Natural killer cell (primary cell): Measurements from ENCODE around the gene TMEM236. TPM values are rescaled to one million over a fixed set of nuclear protein-coding genes. Genes with fewer than 3 reads are reported as not detected.

ENCODE experiments used
- ATAC-seq, 3 donors: fragments of 150-1000 bp in 2 of 3; fragments of 200-7000 bp in 1 of 3; cut with Tn5 transposase; 1 replicate in 1 of 3; 2 replicates in 2 of 3; pipeline ENCODE4 v1.10.0; 2021; ENCODE audit warnings: mild to moderate bottlenecking in 2 of 3, moderate library complexity in 2 of 3
- DNase-seq, 2 donors: peaks; one replicate each; pipeline versions ENCODE4 v3.0.0 to v3.0.0-alpha.2; 2013 to 2021; ENCODE audit warnings: mixed read lengths in 1 of 2
- H3K27ac ChIP-seq: one replicate; pipeline ENCODE4 v1.5.1; 2013; ENCODE audit warnings: mild to moderate bottlenecking, low read length
- H3K27me3 ChIP-seq: one replicate; pipeline ENCODE4 v1.6.1; 2013; ENCODE audit warnings: low read length; ENCODE audit not compliant: control insufficient read depth, insufficient read depth
- H3K36me3 ChIP-seq: one replicate; pipeline ENCODE4 v1.6.1; 2013; ENCODE audit warnings: low read length; ENCODE audit not compliant: control insufficient read depth, insufficient read depth
- H3K4me1 ChIP-seq: one replicate; pipeline ENCODE4 v1.6.1; 2013; ENCODE audit warnings: low read length; ENCODE audit not compliant: control insufficient read depth, insufficient read depth
- H3K4me3 ChIP-seq: one replicate; pipeline ENCODE4 v1.5.1; 2013; ENCODE audit warnings: low read length
- H3K9me3 ChIP-seq: one replicate; pipeline ENCODE4 v1.6.1; 2013; ENCODE audit warnings: low read length; ENCODE audit not compliant: control insufficient read depth, insufficient read depth
- H3K27ac Mint-ChIP-seq, 2 donors: one replicate each; pipeline ENCODE4 v1.8.0; 2022; ENCODE audit warnings: mild to moderate bottlenecking in 2 of 2, mixed read lengths in 2 of 2, moderate library complexity in 1 of 2
- H3K27me3 Mint-ChIP-seq, 2 donors: one replicate each; pipeline ENCODE4 v1.8.0; 2022; ENCODE audit warnings: low read depth in 2 of 2, mixed read lengths in 2 of 2
- H3K36me3 Mint-ChIP-seq: one replicate; pipeline ENCODE4 v1.8.0; 2022; ENCODE audit warnings: mixed read lengths
- H3K4me1 Mint-ChIP-seq, 2 donors: one replicate each; pipeline ENCODE4 v1.8.0; 2022; ENCODE audit warnings: mixed read lengths in 2 of 2
- H3K4me3 Mint-ChIP-seq: one replicate; pipeline ENCODE4 v1.8.0; 2022; ENCODE audit warnings: mild to moderate bottlenecking, moderate library complexity, mixed read lengths
- H3K9me3 Mint-ChIP-seq, 2 donors: one replicate each; pipeline ENCODE4 v1.8.0; 2022; ENCODE audit warnings: mixed read lengths in 2 of 2
- WGBS: methylation state at CpG from one replicate; pipeline ENCODE4 v1.1.7; 2013; ENCODE audit warnings: missing lambda C conversion rate; ENCODE audit not compliant: insufficient coverage; 5-methylcytosine and 5-hydroxymethylcytosine counted together
- intact Hi-C: fragments of 100-400 bp; cut with micrococcal nuclease; formaldehyde crosslinking; loops from one replicate; pipeline ENCODE4 v1.14.2; 2022
- total RNA-seq, 4 donors: library from RNA; stranded (reverse); fragments of 120-200 nt in 1 of 4; gene quantifications; one replicate each; pipeline versions ENCODE4 v1.2.3 to v1.2.4, GENCODE V29; 2013 to 2022
- TF ChIP-seq, protein P1 (sequence below): fragments of 200-600 bp; IDR thresholded peaks from one replicate; pipeline ENCODE4 v1.8.0; 2022; ENCODE audit warnings: antibody characterized with exemption

Gene TMEM236
- total RNA-seq, 3 donors from 2014 or later (not counting 1 experiment from before 2014, with no cell fraction given), result 0.16 to 0.20 (median 0.16) TPM

DNA sequence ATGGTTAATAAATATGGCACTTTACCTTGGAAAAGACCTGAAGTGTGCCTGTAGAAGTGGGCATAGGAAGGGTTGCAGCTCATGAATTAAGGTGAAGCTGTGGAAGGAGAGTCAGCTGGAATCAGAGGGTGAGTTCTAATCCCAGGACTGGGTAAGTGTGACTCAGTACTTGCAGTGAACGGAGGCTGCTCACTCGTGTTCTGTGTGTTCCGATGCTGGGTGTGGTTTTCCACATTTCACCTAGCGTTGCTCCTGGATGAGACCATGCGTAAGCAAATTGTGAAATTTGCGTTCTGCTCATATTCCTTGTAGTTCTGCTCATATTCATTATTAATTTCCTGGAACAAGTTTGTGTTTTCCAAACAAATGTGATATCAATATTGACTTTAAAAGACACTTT is 22.4 kb upstream of the TMEM236 start:
- H3K27ac ChIP-seq, result no peak overlapping the region
- H3K4me3 ChIP-seq, result no peak overlapping the region
- intact Hi-C loops, result no loop called here
- no peaks in the 10 kb centered on the region for H3K36me3 Mint-ChIP-seq
- TF ChIP-seq, protein P1, sequence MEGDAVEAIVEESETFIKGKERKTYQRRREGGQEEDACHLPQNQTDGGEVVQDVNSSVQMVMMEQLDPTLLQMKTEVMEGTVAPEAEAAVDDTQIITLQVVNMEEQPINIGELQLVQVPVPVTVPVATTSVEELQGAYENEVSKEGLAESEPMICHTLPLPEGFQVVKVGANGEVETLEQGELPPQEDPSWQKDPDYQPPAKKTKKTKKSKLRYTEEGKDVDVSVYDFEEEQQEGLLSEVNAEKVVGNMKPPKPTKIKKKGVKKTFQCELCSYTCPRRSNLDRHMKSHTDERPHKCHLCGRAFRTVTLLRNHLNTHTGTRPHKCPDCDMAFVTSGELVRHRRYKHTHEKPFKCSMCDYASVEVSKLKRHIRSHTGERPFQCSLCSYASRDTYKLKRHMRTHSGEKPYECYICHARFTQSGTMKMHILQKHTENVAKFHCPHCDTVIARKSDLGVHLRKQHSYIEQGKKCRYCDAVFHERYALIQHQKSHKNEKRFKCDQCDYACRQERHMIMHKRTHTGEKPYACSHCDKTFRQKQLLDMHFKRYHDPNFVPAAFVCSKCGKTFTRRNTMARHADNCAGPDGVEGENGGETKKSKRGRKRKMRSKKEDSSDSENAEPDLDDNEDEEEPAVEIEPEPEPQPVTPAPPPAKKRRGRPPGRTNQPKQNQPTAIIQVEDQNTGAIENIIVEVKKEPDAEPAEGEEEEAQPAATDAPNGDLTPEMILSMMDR, result no peak
- H3K9me3 ChIP-seq, result no peaks in the 10 kb centered on the region
- no peaks in the 10 kb centered on the region for H3K27me3 Mint-ChIP-seq
- 95% methylated on average over 6 of the region's 6 CpGs for WGBS
- no peaks in the 10 kb centered on the region for H3K4me1 ChIP-seq
- H3K27me3 ChIP-seq, result no peaks in the 10 kb centered on the region
- no peaks in the 10 kb centered on the region for H3K9me3 Mint-ChIP-seq
- no peaks in the 10 kb centered on the region for H3K4me1 Mint-ChIP-seq
- no peak overlapping the region for H3K4me3 Mint-ChIP-seq
- H3K27ac Mint-ChIP-seq, result no peak overlapping the region
- DNase-seq, result no peak
- H3K36me3 ChIP-seq, result no peaks in the 10 kb centered on the region
- no peak for ATAC-seq

DNA sequence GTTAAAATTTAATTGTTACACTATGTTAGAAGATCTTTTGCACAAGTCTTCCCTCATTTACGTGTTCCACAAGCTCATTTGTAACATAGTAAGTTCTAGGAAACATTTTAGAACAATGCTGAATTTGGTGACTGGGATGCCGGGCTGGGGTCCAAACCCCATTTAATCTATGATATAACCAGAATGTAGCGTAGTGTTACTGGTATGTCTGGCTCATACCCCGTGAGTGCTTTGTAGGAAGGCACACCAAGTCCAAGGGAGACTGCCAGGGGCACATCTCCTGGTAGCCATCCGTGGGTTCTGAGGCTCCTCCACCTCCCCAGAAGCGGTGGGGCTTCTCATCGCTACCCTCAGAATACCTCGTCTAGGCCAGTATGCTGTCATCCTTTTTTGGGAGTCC is 21.3 kb upstream of the TMEM236 start:
- no peak overlapping the region for H3K4me3 Mint-ChIP-seq
- no peak overlapping the region for H3K27ac ChIP-seq
- TF ChIP-seq, protein P1, result no peak
- no peaks in the 10 kb centered on the region for H3K36me3 ChIP-seq
- H3K27ac Mint-ChIP-seq, result no peak overlapping the region
- WGBS, result 94% methylated on average over 8 of the region's 8 CpGs
- no peaks in the 10 kb centered on the region for H3K27me3 ChIP-seq
- no peaks in the 10 kb centered on the region for H3K9me3 ChIP-seq
- H3K4me1 Mint-ChIP-seq, result no peaks in the 10 kb centered on the region
- H3K36me3 Mint-ChIP-seq, result no peaks in the 10 kb centered on the region
- H3K4me3 ChIP-seq, result no peak overlapping the region
- H3K4me1 ChIP-seq, result no peaks in the 10 kb centered on the region
- H3K9me3 Mint-ChIP-seq, result no peaks in the 10 kb centered on the region
- DNase-seq (no peak), ATAC-seq (no peak)
- intact Hi-C loops, result no loop called here
- H3K27me3 Mint-ChIP-seq, result no peaks in the 10 kb centered on the region

DNA sequence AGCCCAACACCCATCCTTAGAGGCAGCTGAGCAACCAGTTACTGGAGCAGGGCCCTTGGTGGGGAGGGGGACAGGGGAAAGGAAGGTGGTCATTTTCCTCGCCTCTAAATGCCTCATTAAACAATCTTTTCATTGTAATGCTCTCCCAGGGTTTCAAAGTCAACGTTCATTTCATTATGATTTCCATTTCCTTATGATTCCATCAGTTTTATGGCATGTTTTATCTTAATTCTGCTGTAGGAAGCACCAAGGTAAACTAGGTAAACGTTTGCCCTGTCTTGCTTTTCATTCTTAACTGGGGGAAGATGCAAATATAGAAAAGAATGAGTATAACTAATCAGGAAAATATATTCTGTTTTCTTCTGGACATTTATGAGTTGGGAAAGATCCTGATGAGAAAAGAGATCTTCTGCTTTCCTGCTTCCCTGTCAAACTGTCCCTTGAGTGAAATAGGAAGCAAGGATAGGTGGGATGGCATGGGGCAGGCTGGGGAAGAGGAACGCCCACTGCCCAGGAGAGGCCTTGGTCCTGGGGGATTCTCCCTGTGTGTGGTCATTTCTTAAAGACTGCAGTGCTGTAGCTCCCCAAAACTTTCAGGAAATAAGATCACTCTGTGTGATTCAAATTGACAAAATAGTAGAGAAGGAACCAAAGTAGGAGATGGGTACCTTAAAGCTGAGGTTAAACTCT is 20.5 kb upstream of the TMEM236 start:
- H3K27me3 ChIP-seq, result no peaks in the 10 kb centered on the region
- H3K36me3 Mint-ChIP-seq, result no peaks in the 10 kb centered on the region
- no peaks in the 10 kb centered on the region for H3K9me3 ChIP-seq
- 67% methylated on average over 3 of the region's 4 CpGs for WGBS
- H3K4me3 Mint-ChIP-seq, result no peak overlapping the region
- no peaks in the 10 kb centered on the region for H3K36me3 ChIP-seq
- TF ChIP-seq, protein P1, result no peak
- H3K4me3 ChIP-seq, result no peak overlapping the region
- H3K9me3 Mint-ChIP-seq, result no peaks in the 10 kb centered on the region
- no peak overlapping the region for H3K27ac Mint-ChIP-seq
- H3K27me3 Mint-ChIP-seq, result no peaks in the 10 kb centered on the region
- H3K4me1 Mint-ChIP-seq, result no peaks in the 10 kb centered on the region
- ATAC-seq (no peak), DNase-seq (no peak)
- H3K27ac ChIP-seq, result no peak overlapping the region
- intact Hi-C loops, result no loop called here
- H3K4me1 ChIP-seq, result no peaks in the 10 kb centered on the region

DNA sequence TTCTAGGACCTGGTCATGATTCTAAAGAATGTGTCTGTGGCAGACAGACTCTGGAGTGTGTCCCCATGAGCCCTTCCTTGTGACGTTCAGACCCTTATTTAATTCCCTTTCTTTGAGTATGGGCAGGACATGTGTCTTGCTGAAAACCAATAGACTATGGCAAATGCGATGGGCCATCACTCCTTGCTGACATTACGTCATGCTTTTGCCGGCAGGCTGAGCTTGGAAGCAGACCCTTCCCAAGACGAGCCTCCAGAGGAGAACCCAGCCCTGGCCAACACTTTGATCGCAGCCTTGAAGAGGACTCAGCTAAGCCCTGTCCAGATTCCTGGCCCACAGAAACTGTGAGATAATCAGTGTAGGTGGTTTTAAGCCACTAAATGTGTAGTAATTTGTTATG is 18.4 kb upstream of the TMEM236 start:
- intact Hi-C loops, result no loop called here
- no peak for ATAC-seq
- TF ChIP-seq, protein P1, result no peak

More for the DNA sequence above, 18.4 kb upstream of the TMEM236 start:
- Mint-ChIP-seq H3K4me3 (no peak overlapping the region), H3K27me3 (no peaks in the 10 kb centered on the region), H3K36me3 (no peaks in the 10 kb centered on the region), H3K4me1 (peaks cover 0 to 4% of the 10 kb centered on the region in 2 donors), H3K9me3 (no peaks in the 10 kb centered on the region), H3K27ac (no peak overlapping the region)
- Histone ChIP-seq H3K36me3 (no peaks in the 10 kb centered on the region), H3K27me3 (no peaks in the 10 kb centered on the region), H3K4me3 (no peak overlapping the region), H3K4me1 (no peaks in the 10 kb centered on the region), H3K27ac (no peak overlapping the region), H3K9me3 (no peaks in the 10 kb centered on the region)
- no peak for DNase-seq
- WGBS, result 95% methylated on average over 6 of the region's 6 CpGs
